H1 (cell line): ENCODE results near the gene ELAPOR2. TPM values are rescaled to one million over a fixed set of nuclear protein-coding genes. Genes with fewer than 3 reads are reported as not detected.

ENCODE experiments used
- BRCA1 ChIP-seq: IDR thresholded peaks from 2 replicates; pipeline ENCODE4 v1.6.1; 2012; ENCODE audit warnings: low read depth, low read length, improper control_type of control experiment
- CBX5 ChIP-seq: fragments of 300-800, 300-1000 bp; sonication (generic); IDR thresholded peaks from 2 replicates; pipeline ENCODE4 v1.7.1; 2016; ENCODE audit warnings: antibody characterized with exemption, low read length, low read depth
- POLR2AphosphoS5 ChIP-seq: IDR thresholded peaks from 2 replicates; pipeline ENCODE4 v1.6.1; 2011; ENCODE audit warnings: low read depth, low read length
- TEAD4 ChIP-seq: IDR thresholded peaks from 2 replicates; pipeline ENCODE4 v1.6.1; 2012; ENCODE audit warnings: low read depth, low read length, inconsistent platforms, mixed read lengths
- polyA plus RNA-seq, 7 experiments: library from polyadenylated mRNA; depleted of rRNA in 3 of 7; stranded (reverse) in 5 of 7; unstranded in 2 of 7; fragments of >200 nt in 5 of 7; fragments of 200-250 nt in 2 of 7; gene quantifications; 1 replicate in 5 of 7; 2 replicates in 1 of 7; 4 replicates in 1 of 7; pipeline versions ENCODE4 v1.2.1 to v1.2.3, GENCODE V29; 2011 to 2013; ENCODE audit warnings: missing spikeins in 2 of 7, mixed read lengths in 2 of 7
- total RNA-seq: library from RNA; stranded (reverse); fragmentation: NEBNext Ultra II Directional; extraction: Animal tissue kit (Norgen Biotek cat#: 25700); gene quantifications from 2 replicates; pipeline ENCODE4 v1.2.1, GENCODE V29; 2021
- TF ChIP-seq, protein P1 (sequence below): fragments of 300-600 bp; sonication (generic); IDR thresholded peaks from 2 replicates; pipeline ENCODE4 v1.7.1; 2012; ENCODE audit warnings: low read length, moderate library complexity, mild to moderate bottlenecking, inconsistent platforms; ENCODE audit not compliant: insufficient replicate concordance

ELAPOR2 gene
- total and polyA plus RNA-seq, 2 of the 8 experiments (the other 6 are each of a cell fraction or from before 2014, with no cell fraction given), result 12.9 to 32.9 TPM

DNA sequence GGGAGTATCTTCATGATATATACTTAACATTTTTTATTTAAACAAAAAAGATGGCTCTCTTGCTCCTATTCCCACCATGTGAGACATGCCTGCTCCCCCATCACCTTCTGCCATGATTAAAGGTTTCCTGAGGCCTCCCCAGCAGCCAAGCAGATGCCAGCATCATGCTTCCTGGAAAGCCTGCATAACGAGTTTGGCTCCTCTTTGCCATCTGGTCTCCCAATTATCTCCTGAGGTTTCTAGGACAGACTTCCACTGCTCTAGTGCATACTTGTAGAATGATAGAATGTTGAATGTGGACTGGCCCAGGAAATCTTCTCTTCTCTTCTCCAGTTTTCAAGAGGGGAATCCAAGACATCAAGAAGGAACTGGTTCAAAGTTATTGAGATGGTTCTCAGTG, 45.9 kb upstream of the ELAPOR2 start (continued):
- TF ChIP-seq, protein P1, sequence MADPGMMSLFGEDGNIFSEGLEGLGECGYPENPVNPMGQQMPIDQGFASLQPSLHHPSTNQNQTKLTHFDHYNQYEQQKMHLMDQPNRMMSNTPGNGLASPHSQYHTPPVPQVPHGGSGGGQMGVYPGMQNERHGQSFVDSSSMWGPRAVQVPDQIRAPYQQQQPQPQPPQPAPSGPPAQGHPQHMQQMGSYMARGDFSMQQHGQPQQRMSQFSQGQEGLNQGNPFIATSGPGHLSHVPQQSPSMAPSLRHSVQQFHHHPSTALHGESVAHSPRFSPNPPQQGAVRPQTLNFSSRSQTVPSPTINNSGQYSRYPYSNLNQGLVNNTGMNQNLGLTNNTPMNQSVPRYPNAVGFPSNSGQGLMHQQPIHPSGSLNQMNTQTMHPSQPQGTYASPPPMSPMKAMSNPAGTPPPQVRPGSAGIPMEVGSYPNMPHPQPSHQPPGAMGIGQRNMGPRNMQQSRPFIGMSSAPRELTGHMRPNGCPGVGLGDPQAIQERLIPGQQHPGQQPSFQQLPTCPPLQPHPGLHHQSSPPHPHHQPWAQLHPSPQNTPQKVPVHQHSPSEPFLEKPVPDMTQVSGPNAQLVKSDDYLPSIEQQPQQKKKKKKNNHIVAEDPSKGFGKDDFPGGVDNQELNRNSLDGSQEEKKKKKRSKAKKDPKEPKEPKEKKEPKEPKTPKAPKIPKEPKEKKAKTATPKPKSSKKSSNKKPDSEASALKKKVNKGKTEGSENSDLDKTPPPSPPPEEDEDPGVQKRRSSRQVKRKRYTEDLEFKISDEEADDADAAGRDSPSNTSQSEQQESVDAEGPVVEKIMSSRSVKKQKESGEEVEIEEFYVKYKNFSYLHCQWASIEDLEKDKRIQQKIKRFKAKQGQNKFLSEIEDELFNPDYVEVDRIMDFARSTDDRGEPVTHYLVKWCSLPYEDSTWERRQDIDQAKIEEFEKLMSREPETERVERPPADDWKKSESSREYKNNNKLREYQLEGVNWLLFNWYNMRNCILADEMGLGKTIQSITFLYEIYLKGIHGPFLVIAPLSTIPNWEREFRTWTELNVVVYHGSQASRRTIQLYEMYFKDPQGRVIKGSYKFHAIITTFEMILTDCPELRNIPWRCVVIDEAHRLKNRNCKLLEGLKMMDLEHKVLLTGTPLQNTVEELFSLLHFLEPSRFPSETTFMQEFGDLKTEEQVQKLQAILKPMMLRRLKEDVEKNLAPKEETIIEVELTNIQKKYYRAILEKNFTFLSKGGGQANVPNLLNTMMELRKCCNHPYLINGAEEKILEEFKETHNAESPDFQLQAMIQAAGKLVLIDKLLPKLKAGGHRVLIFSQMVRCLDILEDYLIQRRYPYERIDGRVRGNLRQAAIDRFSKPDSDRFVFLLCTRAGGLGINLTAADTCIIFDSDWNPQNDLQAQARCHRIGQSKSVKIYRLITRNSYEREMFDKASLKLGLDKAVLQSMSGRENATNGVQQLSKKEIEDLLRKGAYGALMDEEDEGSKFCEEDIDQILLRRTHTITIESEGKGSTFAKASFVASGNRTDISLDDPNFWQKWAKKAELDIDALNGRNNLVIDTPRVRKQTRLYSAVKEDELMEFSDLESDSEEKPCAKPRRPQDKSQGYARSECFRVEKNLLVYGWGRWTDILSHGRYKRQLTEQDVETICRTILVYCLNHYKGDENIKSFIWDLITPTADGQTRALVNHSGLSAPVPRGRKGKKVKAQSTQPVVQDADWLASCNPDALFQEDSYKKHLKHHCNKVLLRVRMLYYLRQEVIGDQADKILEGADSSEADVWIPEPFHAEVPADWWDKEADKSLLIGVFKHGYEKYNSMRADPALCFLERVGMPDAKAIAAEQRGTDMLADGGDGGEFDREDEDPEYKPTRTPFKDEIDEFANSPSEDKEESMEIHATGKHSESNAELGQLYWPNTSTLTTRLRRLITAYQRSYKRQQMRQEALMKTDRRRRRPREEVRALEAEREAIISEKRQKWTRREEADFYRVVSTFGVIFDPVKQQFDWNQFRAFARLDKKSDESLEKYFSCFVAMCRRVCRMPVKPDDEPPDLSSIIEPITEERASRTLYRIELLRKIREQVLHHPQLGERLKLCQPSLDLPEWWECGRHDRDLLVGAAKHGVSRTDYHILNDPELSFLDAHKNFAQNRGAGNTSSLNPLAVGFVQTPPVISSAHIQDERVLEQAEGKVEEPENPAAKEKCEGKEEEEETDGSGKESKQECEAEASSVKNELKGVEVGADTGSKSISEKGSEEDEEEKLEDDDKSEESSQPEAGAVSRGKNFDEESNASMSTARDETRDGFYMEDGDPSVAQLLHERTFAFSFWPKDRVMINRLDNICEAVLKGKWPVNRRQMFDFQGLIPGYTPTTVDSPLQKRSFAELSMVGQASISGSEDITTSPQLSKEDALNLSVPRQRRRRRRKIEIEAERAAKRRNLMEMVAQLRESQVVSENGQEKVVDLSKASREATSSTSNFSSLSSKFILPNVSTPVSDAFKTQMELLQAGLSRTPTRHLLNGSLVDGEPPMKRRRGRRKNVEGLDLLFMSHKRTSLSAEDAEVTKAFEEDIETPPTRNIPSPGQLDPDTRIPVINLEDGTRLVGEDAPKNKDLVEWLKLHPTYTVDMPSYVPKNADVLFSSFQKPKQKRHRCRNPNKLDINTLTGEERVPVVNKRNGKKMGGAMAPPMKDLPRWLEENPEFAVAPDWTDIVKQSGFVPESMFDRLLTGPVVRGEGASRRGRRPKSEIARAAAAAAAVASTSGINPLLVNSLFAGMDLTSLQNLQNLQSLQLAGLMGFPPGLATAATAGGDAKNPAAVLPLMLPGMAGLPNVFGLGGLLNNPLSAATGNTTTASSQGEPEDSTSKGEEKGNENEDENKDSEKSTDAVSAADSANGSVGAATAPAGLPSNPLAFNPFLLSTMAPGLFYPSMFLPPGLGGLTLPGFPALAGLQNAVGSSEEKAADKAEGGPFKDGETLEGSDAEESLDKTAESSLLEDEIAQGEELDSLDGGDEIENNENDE, result no peak
- TF ChIP-seq TEAD4, result no peak
- no peak for TF ChIP-seq POLR2AphosphoS5
- no peak for TF ChIP-seq BRCA1
- no peak for TF ChIP-seq CBX5
